DND-41 (cell line): ENCODE measurements around the gene OR14I1.

Experiments used
- EZH2 ChIP-seq: IDR thresholded peaks from 3 replicates; pipeline ENCODE4 v1.6.1; 2012; ENCODE audit warnings: borderline replicate concordance, low read depth, mild to moderate bottlenecking, moderate library complexity, low read length, inconsistent platforms; ENCODE audit not compliant: severe bottlenecking
- TF ChIP-seq, protein P1 (sequence below): IDR thresholded peaks from 2 replicates; pipeline ENCODE4 v1.5.1; 2012; ENCODE audit warnings: borderline replicate concordance, low read length, moderate library complexity, mild to moderate bottlenecking; ENCODE audit not compliant: poor library complexity, severe bottlenecking; ENCODE audit errors: extremely low read depth

DNA sequence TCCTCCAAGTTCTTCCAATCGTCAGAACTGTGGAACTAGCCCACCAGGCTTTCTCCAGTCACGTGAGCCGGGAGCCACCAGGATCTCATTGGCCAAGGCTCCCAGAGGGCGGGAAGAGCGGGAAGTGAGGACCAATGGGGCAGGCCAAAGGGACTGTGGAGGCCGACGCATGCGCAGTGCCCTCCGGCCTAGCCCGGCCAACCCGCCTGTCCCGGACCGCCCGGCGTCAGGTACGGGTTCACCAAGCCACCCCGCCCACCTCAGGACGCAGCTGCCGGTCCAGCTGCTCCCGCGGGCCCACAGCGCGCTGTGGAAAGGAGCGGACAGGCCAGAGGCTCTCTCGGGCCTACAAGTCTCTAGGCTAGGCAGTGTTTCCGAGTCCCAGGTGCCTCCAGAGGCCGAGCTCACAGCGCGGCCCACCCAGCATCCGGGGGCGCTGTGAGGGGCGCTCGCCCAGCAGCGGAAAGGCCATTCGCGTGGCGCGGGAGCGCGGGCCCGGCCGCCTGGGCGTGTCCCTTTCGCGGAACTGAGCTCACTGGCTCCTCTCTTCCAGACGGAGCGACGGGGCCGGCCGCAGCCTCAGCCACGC, 10.9 kb downstream of the OR14I1 start:
- TF ChIP-seq, protein P1, sequence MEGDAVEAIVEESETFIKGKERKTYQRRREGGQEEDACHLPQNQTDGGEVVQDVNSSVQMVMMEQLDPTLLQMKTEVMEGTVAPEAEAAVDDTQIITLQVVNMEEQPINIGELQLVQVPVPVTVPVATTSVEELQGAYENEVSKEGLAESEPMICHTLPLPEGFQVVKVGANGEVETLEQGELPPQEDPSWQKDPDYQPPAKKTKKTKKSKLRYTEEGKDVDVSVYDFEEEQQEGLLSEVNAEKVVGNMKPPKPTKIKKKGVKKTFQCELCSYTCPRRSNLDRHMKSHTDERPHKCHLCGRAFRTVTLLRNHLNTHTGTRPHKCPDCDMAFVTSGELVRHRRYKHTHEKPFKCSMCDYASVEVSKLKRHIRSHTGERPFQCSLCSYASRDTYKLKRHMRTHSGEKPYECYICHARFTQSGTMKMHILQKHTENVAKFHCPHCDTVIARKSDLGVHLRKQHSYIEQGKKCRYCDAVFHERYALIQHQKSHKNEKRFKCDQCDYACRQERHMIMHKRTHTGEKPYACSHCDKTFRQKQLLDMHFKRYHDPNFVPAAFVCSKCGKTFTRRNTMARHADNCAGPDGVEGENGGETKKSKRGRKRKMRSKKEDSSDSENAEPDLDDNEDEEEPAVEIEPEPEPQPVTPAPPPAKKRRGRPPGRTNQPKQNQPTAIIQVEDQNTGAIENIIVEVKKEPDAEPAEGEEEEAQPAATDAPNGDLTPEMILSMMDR = no peak
- TF ChIP-seq EZH2 = no peak
